Neuron (in vitro differentiated cells): ENCODE measurements around the gene OR1L6.

Experiments used
- H2AFZ ChIP-seq: one replicate; pipeline ENCODE4 v1.6.1; 2013; ENCODE audit warnings: low read depth, mild to moderate bottlenecking, inconsistent platforms, low read length, moderate library complexity
- H3K27me3 ChIP-seq: one replicate; pipeline ENCODE4 v1.6.1; 2013; ENCODE audit warnings: low read length; ENCODE audit not compliant: insufficient read depth
- H3K36me3 ChIP-seq: one replicate; pipeline ENCODE4 v1.6.1; 2013; ENCODE audit warnings: low read length; ENCODE audit not compliant: insufficient read depth
- H3K4me1 ChIP-seq: one replicate; pipeline ENCODE4 v1.6.1; 2013; ENCODE audit warnings: low read length; ENCODE audit not compliant: insufficient read depth
- H3K4me3 ChIP-seq: 2 replicates; pipeline ENCODE4 v1.5.1; 2013; ENCODE audit warnings: mild to moderate bottlenecking, low read length, moderate library complexity
- H3K9me3 ChIP-seq: one replicate; pipeline ENCODE4 v1.6.1; 2013; ENCODE audit warnings: low read length

The OR1L6 gene

DNA sequence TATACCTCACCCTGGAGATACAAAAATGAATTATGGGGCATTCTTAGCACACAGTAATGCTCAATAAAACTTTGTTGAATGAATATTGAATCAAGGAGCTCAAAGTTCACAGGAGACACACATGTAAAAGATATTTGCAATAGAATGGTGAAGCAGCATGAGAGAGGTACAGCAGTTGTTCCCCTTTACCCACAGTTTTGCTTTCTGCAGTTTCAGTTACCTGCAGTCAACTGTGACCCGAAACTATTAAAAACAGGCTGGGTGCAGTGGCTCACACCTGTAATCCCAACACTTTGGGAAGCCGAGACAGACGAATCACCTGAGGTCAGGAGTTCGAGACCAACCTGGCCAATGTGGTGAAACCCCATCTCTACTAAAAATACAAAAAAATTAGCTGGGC is 44.2 kb downstream of the OR1L6 start:
- Histone ChIP-seq H2AFZ (no peak overlapping the region), H3K9me3 (no peaks in the 10 kb centered on the region), H3K4me3 (no peak overlapping the region), H3K36me3 (no peaks in the 10 kb centered on the region), H3K4me1 (no peaks in the 10 kb centered on the region), H3K27me3 (no peaks in the 10 kb centered on the region)

DNA sequence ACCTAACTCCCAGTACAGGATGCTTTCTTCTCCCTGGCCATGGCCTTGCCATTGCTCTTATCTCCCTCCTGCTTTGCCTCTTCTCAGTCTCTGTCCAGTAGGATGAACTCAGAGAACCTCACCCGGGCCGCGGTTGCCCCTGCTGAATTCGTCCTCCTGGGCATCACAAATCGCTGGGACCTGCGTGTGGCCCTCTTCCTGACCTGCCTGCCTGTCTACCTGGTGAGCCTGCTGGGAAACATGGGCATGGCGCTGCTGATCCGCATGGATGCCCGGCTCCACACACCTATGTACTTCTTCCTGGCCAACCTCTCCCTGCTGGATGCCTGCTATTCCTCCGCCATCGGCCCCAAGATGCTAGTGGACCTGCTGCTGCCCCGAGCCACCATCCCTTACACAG is 46.7 kb downstream of the OR1L6 start, which contains the start of gene OR5C1:
OR5C1 (plus strand) TSS at position 103 of the 400 bp plus-strand sequence; CDS start at position 103, 0 bp downstream.
- no peaks in the 10 kb centered on the region for H3K27me3 ChIP-seq
- H3K4me1 ChIP-seq: no peaks in the 10 kb centered on the region
- H3K36me3 ChIP-seq: no peaks in the 10 kb centered on the region
- H2AFZ ChIP-seq: no peak within 1 kb of the TSS
- H3K4me3 ChIP-seq: no peak within 1 kb of the TSS
- H3K9me3 ChIP-seq: no peaks in the 10 kb centered on the region

GRCh38 chr9:122789256-122790046 is 47.3 kb downstream of the OR1L6 start:
- Histone ChIP-seq H3K36me3 (no peaks in the 10 kb centered on the region), H3K9me3 (no peaks in the 10 kb centered on the region)

GRCh38 chr9:122791872-122792669 is 50.0 kb downstream of the OR1L6 start:
- Histone ChIP-seq H3K9me3 (no peaks in the 10 kb centered on the region), H3K4me1 (no peaks in the 10 kb centered on the region), H3K36me3 (no peaks in the 10 kb centered on the region), H3K27me3 (no peaks in the 10 kb centered on the region), H2AFZ (no peak overlapping the region), H3K4me3 (no peak overlapping the region)

More at GRCh38 chr9:122789256-122790046, 47.3 kb downstream of the OR1L6 start:
- Histone ChIP-seq H2AFZ (no peak overlapping the region), H3K4me1 (no peaks in the 10 kb centered on the region), H3K27me3 (no peaks in the 10 kb centered on the region), H3K4me3 (no peak overlapping the region)

DNA sequence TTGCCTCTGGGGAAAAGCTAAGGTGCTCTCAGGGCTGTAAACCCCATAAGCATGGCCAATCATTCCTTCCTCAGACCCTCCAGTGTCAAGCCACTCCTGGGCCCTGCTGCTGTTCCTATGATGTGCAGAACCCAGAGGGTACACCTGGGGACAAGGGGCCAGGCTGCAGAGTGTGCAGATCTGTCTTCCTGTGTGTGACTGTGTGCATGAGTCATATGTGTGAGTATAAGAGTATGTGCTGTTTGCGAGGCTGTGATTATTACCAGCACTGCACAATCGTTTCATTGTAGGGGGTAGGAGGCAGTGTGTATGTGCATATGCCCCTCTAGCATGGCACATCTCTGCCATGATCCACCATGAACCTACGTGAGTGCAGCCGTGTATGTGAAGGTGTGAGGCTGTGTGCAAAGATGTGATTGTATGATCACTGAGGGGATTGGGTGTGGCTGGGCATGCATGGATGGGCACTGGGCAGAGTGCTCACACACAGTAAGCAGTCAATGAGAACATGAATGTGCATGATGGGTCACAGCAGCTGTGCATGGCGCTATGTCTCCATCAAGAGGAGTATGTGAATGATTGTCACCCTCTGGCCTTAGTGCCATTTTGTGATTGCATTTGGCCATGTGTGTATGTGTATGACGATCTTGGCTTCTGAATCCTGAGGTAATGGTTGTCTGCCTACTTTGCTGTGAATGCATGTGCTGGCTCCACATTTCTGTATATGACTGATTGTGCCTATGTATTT is 55.4 kb downstream of the OR1L6 start:
- Histone ChIP-seq H3K9me3 (no peaks in the 10 kb centered on the region), H3K4me3 (no peak overlapping the region), H3K4me1 (no peaks in the 10 kb centered on the region), H2AFZ (no peak overlapping the region), H3K36me3 (no peaks in the 10 kb centered on the region), H3K27me3 (no peaks in the 10 kb centered on the region)
